Adipose tissue (tissue), 3 donors: ENCODE measurements around the gene CAPRIN1. TPM values are rescaled to one million over a fixed set of nuclear protein-coding genes. Genes with fewer than 3 reads are reported as not detected.
"Not testable (repeated sequence)": the region's sequence is repeated elsewhere in the genome, so short reads cannot be mapped to it uniquely, and the experiment has no call there.

Experiments
- H3K27ac ChIP-seq: one replicate; pipeline ENCODE4 v1.5.1; 2013; ENCODE audit warnings: low read depth, low read length
- WGBS, 3 donors: extraction: QIAGEN DNeasy Blood & Tissue Kit; methylation state at CpG; one replicate each; pipeline ENCODE4 v1.1.7; 2013; 5-methylcytosine and 5-hydroxymethylcytosine counted together
- polyA plus RNA-seq, 3 donors: library from polyadenylated mRNA; stranded (reverse); fragments of 200-250 nt; gene quantifications; one replicate each; pipeline ENCODE4 v1.2.3, GENCODE V29; 2013
- donor health status: healthy with polysubstance abuse.
- donor health status: Bipolar disorder and iron deficiency.
- donor health status: healthy.

CAPRIN1 gene
- polyA plus RNA-seq, 3 donors: 47.9 to 95.3 (median 66.0) TPM

DNA sequence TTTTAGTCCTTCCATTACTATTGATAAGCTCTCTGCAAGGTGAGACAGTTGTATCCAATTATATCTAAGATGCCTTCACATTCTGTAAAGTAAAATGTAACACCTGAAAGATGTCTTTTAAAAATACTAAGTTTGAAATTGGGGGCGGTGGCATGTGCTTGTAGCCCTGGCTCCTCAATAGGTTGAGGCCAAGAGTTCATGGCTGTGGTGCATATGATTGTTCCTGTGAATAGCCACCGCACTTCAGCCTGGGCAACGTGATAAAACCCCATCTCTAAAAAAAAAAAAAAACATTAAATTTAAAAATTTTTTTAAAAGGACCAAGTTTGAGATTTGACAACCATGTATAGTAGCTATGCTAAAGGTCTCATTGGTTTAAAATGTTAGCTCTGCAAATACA, 20.5 kb downstream of the CAPRIN1 start:
- WGBS, 3 donors: 80 to 88% (median 87%) methylated on average over 3 of the region's 3 CpGs
- H3K27ac ChIP-seq: no peak overlapping the region

- WGBS, 3 donors: 57 to 75% (median 59%) methylated on average over 2 of the region's 2 CpGs
- H3K27ac ChIP-seq: no peak overlapping the region
Measured at GRCh38 chr11:34072832-34073231, 21.3 kb downstream of the CAPRIN1 start.

GRCh38 chr11:34074391-34074790, 22.9 kb downstream of the CAPRIN1 start:
- H3K27ac ChIP-seq: no peak overlapping the region

DNA sequence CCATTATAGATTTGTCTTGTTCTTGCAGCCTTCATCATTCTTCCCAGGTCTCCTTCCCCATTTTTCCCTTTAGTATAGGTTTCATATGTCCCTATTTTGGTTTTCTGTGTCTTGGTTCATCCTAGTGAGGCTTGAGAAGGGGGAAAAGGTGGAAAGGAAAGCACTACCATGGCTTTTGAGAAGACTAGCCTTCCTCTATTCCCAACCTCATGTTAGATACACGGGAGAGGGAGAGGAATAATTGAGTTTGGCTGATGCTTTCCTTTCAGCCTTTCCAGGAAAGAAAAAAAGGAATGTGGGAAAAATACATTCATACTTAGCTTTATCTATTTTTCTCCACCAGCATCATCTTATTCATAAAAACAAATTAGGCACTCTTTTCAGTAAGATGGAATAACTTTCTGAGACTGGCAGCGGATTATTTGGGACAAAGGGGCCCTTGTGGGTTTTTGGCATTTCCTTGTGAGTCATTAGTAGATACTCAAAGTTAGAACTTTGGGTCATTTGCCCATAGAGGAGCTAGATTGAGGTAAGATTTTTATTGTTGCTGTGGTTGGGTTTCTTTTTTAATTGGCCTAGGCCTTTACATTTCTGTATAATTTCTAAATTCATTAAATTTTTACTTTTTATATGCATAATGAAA, 23.8 kb downstream of the CAPRIN1 start:
- no peak overlapping the region for H3K27ac ChIP-seq
- 37 to 68% (median 55%) methylated on average over 2 of the region's 2 CpGs for WGBS, 3 donors

More at GRCh38 chr11:34074391-34074790, 22.9 kb downstream of the CAPRIN1 start:
- WGBS, 3 donors: 59 to 86% (median 72%) methylated on average over 4 of the region's 4 CpGs

- no peak overlapping the region for H3K27ac ChIP-seq
- WGBS, 3 donors: 83 to 89% (median 86%) methylated on average over 4 of the region's 4 CpGs
Measured at GRCh38 chr11:34080609-34081008, 29.1 kb downstream of the CAPRIN1 start.

DNA sequence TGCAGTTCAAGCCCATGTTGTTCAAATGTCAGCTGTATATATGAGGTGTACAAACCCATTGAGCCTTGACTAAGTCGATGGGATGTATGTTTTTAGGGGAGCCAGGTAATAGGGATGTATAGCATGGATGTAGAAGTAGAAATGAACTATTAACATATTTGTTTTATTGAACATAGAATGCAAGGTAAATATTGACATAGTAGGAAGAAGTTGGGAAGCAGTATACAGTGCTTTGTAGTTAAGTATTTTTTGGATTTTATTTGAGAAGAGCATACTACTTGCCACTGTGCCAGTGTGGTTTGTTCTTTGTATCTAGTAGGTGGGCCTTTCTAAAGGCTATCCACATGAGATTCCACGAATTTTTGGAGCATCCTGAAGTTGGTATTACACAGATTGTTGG, 33.1 kb downstream of the CAPRIN1 start:
- WGBS, 3 donors: 74 to 91% (median 83%) methylated on average over 2 of the region's 2 CpGs

GRCh38 chr11:34086554-34087283, 35.2 kb downstream of the CAPRIN1 start:
- H3K27ac ChIP-seq: no peak overlapping the region
- 78 to 93% (median 86%) methylated on average over 4 of the region's 4 CpGs for WGBS, 3 donors

More for the DNA sequence above, 33.1 kb downstream of the CAPRIN1 start:
- no peak overlapping the region for H3K27ac ChIP-seq

DNA sequence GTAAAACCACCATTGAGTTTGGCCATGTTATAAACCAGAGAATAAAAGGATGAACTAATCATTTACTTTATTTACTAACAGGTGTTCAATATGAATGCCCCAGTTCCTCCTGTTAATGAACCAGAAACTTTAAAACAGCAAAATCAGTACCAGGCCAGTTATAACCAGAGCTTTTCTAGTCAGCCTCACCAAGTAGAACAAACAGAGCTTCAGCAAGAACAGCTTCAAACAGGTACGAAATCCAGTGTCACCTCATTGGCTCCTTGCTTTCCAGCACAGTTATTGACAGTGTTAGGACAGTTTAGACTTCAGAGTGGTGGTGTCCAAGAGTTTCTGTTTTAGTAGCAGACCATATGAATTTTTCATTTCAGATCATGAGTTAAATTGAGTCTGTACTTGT, 40.3 kb downstream of the CAPRIN1 start:
- 81 to 98% (median 91%) methylated on average over 1 of the region's 1 CpG for WGBS, 3 donors
- H3K27ac ChIP-seq: no peak overlapping the region

GRCh38 chr11:34094900-34095299, 43.4 kb downstream of the CAPRIN1 start:
- 96 to 100% (median 99%) methylated on average over 2 of the region's 2 CpGs for WGBS, 3 donors
- H3K27ac ChIP-seq: not testable (repeated sequence)

DNA sequence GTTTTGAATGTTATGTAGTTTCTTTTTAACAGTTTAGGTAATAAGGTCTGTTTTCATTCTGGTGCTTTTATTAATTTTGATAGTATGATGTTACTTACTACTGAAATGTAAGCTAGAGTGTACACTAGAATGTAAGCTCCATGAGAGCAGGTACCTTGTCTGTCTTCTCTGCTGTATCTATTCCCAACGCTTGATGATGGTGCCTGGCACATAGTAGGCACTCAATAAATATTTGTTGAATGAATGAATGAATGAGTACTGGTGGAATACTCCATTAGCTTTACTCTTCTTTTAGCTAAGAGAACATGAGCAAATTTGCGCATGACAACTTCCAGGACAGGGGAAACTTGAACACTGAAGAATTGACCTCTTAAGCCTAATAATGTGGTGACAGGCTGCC, 47.3 kb downstream of the CAPRIN1 start:
- no peak overlapping the region for H3K27ac ChIP-seq
- WGBS, 3 donors: 87 to 98% (median 97%) methylated on average over 2 of the region's 2 CpGs

- WGBS, 3 donors: 16 to 18% (median 18%) methylated on average over 6 of the region's 6 CpGs
- H3K27ac ChIP-seq: peak overlapping the region; percentile 48
Measured at GRCh38 chr11:34104680-34105078, 53.1 kb downstream of the CAPRIN1 start.

- WGBS, 3 donors: 0% methylated on average over 55 of the region's 55 CpGs
- peak within 1 kb of the TSS; percentile 48 for H3K27ac ChIP-seq
Measured at GRCh38 chr11:34105079-34105956, 53.8 kb downstream of the CAPRIN1 start, which contains the start of gene NAT10. Gene NAT10 (plus strand): TSS chr11:34105629. CDS start chr11:34108226, 2,597 bp downstream.

- peak overlapping the region; percentile 39 for H3K27ac ChIP-seq
- 0 to 3% (median 1%) methylated on average over 17 of the region's 17 CpGs for WGBS, 3 donors
Measured at GRCh38 chr11:34105957-34106504, 54.5 kb downstream of the CAPRIN1 start.

GRCh38 chr11:34111722-34112270, 60.3 kb downstream of the CAPRIN1 start:
- WGBS, 3 donors: 88 to 92% (median 92%) methylated on average over 6 of the region's 6 CpGs
- H3K27ac ChIP-seq: no peak overlapping the region

- H3K27ac ChIP-seq: no peak overlapping the region
- 86 to 96% (median 92%) methylated on average over 2 of the region's 2 CpGs for WGBS, 3 donors
Measured at GRCh38 chr11:34114014-34114413, 62.5 kb downstream of the CAPRIN1 start.

- 72 to 94% (median 90%) methylated on average over 5 of the region's 5 CpGs for WGBS, 3 donors
Measured at GRCh38 chr11:34114471-34114870, 62.9 kb downstream of the CAPRIN1 start.

GRCh38 chr11:34120651-34121050, 69.1 kb downstream of the CAPRIN1 start:
- H3K27ac ChIP-seq: no peak overlapping the region
- WGBS, 3 donors: 90 to 92% (median 92%) methylated on average over 4 of the region's 4 CpGs

More at GRCh38 chr11:34114471-34114870, 62.9 kb downstream of the CAPRIN1 start:
- H3K27ac ChIP-seq: no peak overlapping the region
